HL-60/S4 treated with phorbol 12-myristate 13-acetate at 8.2 ng/mL for 4 days and 3 days (cell line): ENCODE measurements around the gene SMIM21.

ENCODE experiments used
- in situ Hi-C: fragments of 300-500 bp; cut with MboI; formaldehyde crosslinking; loops from 2 replicates; pipeline ENCODE4 v1.15.0; 2022; ENCODE audit warnings: low sequenced_read_pairs

The SMIM21 gene

GRCh38 chr18:75378376-75379315 is 48.9 kb downstream of the SMIM21 start:
- in situ Hi-C loops = no loop called here

GRCh38 chr18:75377926-75378325 is 49.6 kb downstream of the SMIM21 start:
- in situ Hi-C loops = no loop called here

- in situ Hi-C loops = no loop called here
Measured at GRCh38 chr18:75377258-75377657, 50.2 kb downstream of the SMIM21 start.

- in situ Hi-C loops = no loop called here
Measured at GRCh38 chr18:75376004-75376403, 51.5 kb downstream of the SMIM21 start.

GRCh38 chr18:75375341-75375740 is 52.2 kb downstream of the SMIM21 start:
- in situ Hi-C loops = no loop called here

GRCh38 chr18:75374466-75374865 is 53.0 kb downstream of the SMIM21 start:
- in situ Hi-C loops = no loop called here

GRCh38 chr18:75369026-75369721 is 58.3 kb downstream of the SMIM21 start:
- in situ Hi-C loops = no loop called here

GRCh38 chr18:75365837-75366236 is 61.7 kb downstream of the SMIM21 start:
- in situ Hi-C loops = no loop called here

GRCh38 chr18:75365254-75365629 is 62.3 kb downstream of the SMIM21 start:
- in situ Hi-C loops = no loop called here

- in situ Hi-C loops = no loop called here
Measured at GRCh38 chr18:75364512-75365253, 62.8 kb downstream of the SMIM21 start.

GRCh38 chr18:75363446-75364225 is 63.9 kb downstream of the SMIM21 start:
- in situ Hi-C loops = no loop called here

- in situ Hi-C loops = no loop called here
Measured at GRCh38 chr18:75362435-75362834, 65.1 kb downstream of the SMIM21 start.

GRCh38 chr18:75360941-75361340 is 66.6 kb downstream of the SMIM21 start:
- in situ Hi-C loops = no loop called here

- in situ Hi-C loops = no loop called here
Measured at GRCh38 chr18:75360215-75360614, 67.3 kb downstream of the SMIM21 start.
